GM19452 (cell line): ENCODE results near the gene PLK3.
"Not testable (repeated sequence)": the region's sequence is repeated elsewhere in the genome, so short reads cannot be mapped to it uniquely, and the experiment has no call there.

Source experiments
- ATAC-seq: cut with Tn5 transposase; IDR thresholded peaks from one replicate; pipeline ENCODE4 v1.9.1; 2021; ENCODE audit not compliant: unreplicated experiment

PLK3 gene

GRCh38 chr1:44827197-44828002 is 27.2 kb downstream of the PLK3 start:
- ATAC-seq = no peak

- no peak for ATAC-seq
These were observed 27.9 kb downstream of the PLK3 start for GRCh38 chr1:44828003-44828651.

GRCh38 chr1:44828841-44829440 is 28.8 kb downstream of the PLK3 start:
- ATAC-seq = no peak

- no peak for ATAC-seq
These were observed 29.6 kb downstream of the PLK3 start for GRCh38 chr1:44829506-44830384.

GRCh38 chr1:44830900-44831304 is 30.7 kb downstream of the PLK3 start:
- no peak for ATAC-seq

- ATAC-seq = no peak
These were observed 31.3 kb downstream of the PLK3 start for GRCh38 chr1:44831516-44831915.

- ATAC-seq = no peak
These were observed 32.0 kb downstream of the PLK3 start for GRCh38 chr1:44832056-44832705.

- ATAC-seq = no peak
These were observed 34.2 kb downstream of the PLK3 start for GRCh38 chr1:44834328-44834727.

- ATAC-seq = no peak
These were observed 35.8 kb downstream of the PLK3 start for GRCh38 chr1:44835738-44836675.

GRCh38 chr1:44838294-44838693 is 38.1 kb downstream of the PLK3 start:
- not testable (repeated sequence) for ATAC-seq

GRCh38 chr1:44839576-44839975 is 39.4 kb downstream of the PLK3 start:
- no peak for ATAC-seq

GRCh38 chr1:44842486-44842861 is 42.3 kb downstream of the PLK3 start:
- no peak for ATAC-seq

GRCh38 chr1:44842862-44843655 is 42.9 kb downstream of the PLK3 start, which contains the start of gene PTCH2:
PTCH2 (minus strand) TSS chr1:44843253; CDS start chr1:44842932, 321 bp downstream.
- ATAC-seq = no peak

- ATAC-seq = no peak
These were observed 46.8 kb downstream of the PLK3 start for GRCh38 chr1:44846985-44847384.

- no peak for ATAC-seq
These were observed 47.7 kb downstream of the PLK3 start for GRCh38 chr1:44847845-44848244.

- ATAC-seq = no peak
These were observed 48.4 kb downstream of the PLK3 start for GRCh38 chr1:44848456-44849181.

GRCh38 chr1:44849575-44850132 is 49.5 kb downstream of the PLK3 start:
- no peak for ATAC-seq

GRCh38 chr1:44851308-44851707 is 51.1 kb downstream of the PLK3 start:
- no peak for ATAC-seq
